Smooth muscle cell (in vitro differentiated cells): ENCODE measurements around the gene ARHGEF37. TPM values are rescaled to one million over a fixed set of nuclear protein-coding genes. Genes with fewer than 3 reads are reported as not detected.
A peak's percentile ranks its signal among the peaks of the same experiment; 100 is the strongest.
"Not testable (repeated sequence)": the region's sequence is repeated elsewhere in the genome, so short reads cannot be mapped to it uniquely, and the experiment has no call there.

Experiments used
- DNase-seq: peaks from one replicate; lab custom pipeline; 2025; ENCODE audit not compliant: unreplicated experiment; lab: John Stamatoyannopoulos, UW
- H2AFZ ChIP-seq: fragments of 200-600 bp; sonication (generic); 2 replicates; pipeline ENCODE4 v1.6.0; 2016; ENCODE audit warnings: antibody characterized with exemption, low read depth, mild to moderate bottlenecking
- H3F3A ChIP-seq: fragments of 200-600 bp; sonication (generic); 2 replicates; pipeline ENCODE4 v1.6.0; 2017; ENCODE audit warnings: antibody characterized with exemption, low read depth
- H3K27ac ChIP-seq: fragments of 200-600 bp; sonication (generic); 2 replicates; pipeline ENCODE4 v1.5.1; 2016; ENCODE audit warnings: low read depth, mild to moderate bottlenecking
- H3K27me3 ChIP-seq: fragments of 200-600 bp; sonication (generic); 2 replicates; pipeline ENCODE4 v1.6.1; 2016; ENCODE audit warnings: low read depth, mild to moderate bottlenecking
- H3K36me3 ChIP-seq: fragments of 200-600 bp; sonication (generic); 2 replicates; pipeline ENCODE4 v1.5.1; 2016; ENCODE audit warnings: low read depth
- H3K4me1 ChIP-seq: fragments of 200-600 bp; sonication (generic); 2 replicates; pipeline ENCODE4 v1.5.1; 2016; ENCODE audit warnings: low read depth
- H3K4me2 ChIP-seq: fragments of 200-600 bp; sonication (generic); 2 replicates; pipeline ENCODE4 v1.6.0; 2016; ENCODE audit warnings: mild to moderate bottlenecking
- H3K4me3 ChIP-seq: fragments of 200-600 bp; sonication (generic); 2 replicates; pipeline ENCODE4 v1.5.1; 2016; ENCODE audit warnings: mild to moderate bottlenecking
- H3K79me2 ChIP-seq: fragments of 200-600 bp; sonication (generic); 2 replicates; pipeline ENCODE4 v1.6.0; 2016; ENCODE audit warnings: low read depth, mild to moderate bottlenecking
- H3K9ac ChIP-seq: fragments of 200-600 bp; sonication (generic); 2 replicates; pipeline ENCODE4 v1.6.0; 2016; ENCODE audit warnings: low read depth
- H3K9me3 ChIP-seq: fragments of 200-600 bp; sonication (generic); replicated peaks from 2 replicates; pipeline ENCODE4 v1.5.1; 2016; ENCODE audit warnings: low read depth
- H4K20me1 ChIP-seq: fragments of 200-600 bp; sonication (generic); 2 replicates; pipeline ENCODE4 v1.6.0; 2016; ENCODE audit warnings: low read depth
- CTCF ChIP-seq: fragments of 200-600 bp; sonication (generic); IDR thresholded peaks from 2 replicates; pipeline ENCODE4 v1.5.1; 2017; ENCODE audit warnings: borderline replicate concordance, mild to moderate bottlenecking, antibody characterized with exemption; ENCODE audit not compliant: insufficient read depth, poor library complexity, severe bottlenecking
- WGBS: methylation state at CpG from one replicate; pipeline ENCODE4 v1.1.7; 2016; ENCODE audit warnings: low lambda C conversion rate; 5-methylcytosine and 5-hydroxymethylcytosine counted together
- polyA plus RNA-seq: library from polyadenylated mRNA; unstranded; fragments of >200 nt; fragmentation: Nextera tagmentation; extraction: Ambion mirVana; gene quantifications from 2 replicates; pipeline ENCODE4 v1.2.1, GENCODE V29; 2016
- total RNA-seq: library from RNA; depleted of rRNA; stranded (reverse); fragments of >200 nt; gene quantifications from 2 replicates; pipeline ENCODE4 v1.2.3, GENCODE V29; 2014

Gene ARHGEF37
- total and polyA plus RNA-seq, 2 experiments from 2014 or later = 0.70 to 1.4 TPM

GRCh38 chr5:149564542-149565140, 16.7 kb upstream of the ARHGEF37 start:
- DNase-seq, H3K36me3 ChIP-seq, H2AFZ ChIP-seq, H4K20me1 ChIP-seq, H3K27me3 ChIP-seq, H3K79me2 ChIP-seq, H3K4me3 ChIP-seq, H3K9me3 ChIP-seq, H3K9ac ChIP-seq: not testable (repeated sequence)
- H3K27ac ChIP-seq = peak overlapping the region; percentile 96
- H3F3A ChIP-seq = peaks cover 33% of the 10 kb centered on the region
- H3K4me1 ChIP-seq = peaks cover 21% of the 10 kb centered on the region
- peak; percentile 57 for TF ChIP-seq CTCF
- 56% methylated on average over 15 of the region's 15 CpGs for WGBS
- peak overlapping the region; percentile 64 for H3K4me2 ChIP-seq

- H3K4me2 ChIP-seq = no peak overlapping the region
- H4K20me1 ChIP-seq = no peaks in the 10 kb centered on the region
- no peak overlapping the region for H2AFZ ChIP-seq
- peaks cover 17% of the 10 kb centered on the region for H3F3A ChIP-seq
- no peaks in the 10 kb centered on the region for H3K36me3 ChIP-seq
- H3K9me3 ChIP-seq = no peaks in the 10 kb centered on the region
- no peak overlapping the region for H3K9ac ChIP-seq
- peaks cover 10% of the 10 kb centered on the region for H3K4me1 ChIP-seq
- DNase-seq = no peak
- no peak overlapping the region for H3K4me3 ChIP-seq
- H3K79me2 ChIP-seq = no peaks in the 10 kb centered on the region
- WGBS = 97% methylated on average over 1 of the region's 1 CpG
- no peaks in the 10 kb centered on the region for H3K27me3 ChIP-seq
- no peak for TF ChIP-seq CTCF
- no peak overlapping the region for H3K27ac ChIP-seq
Measured at GRCh38 chr5:149567226-149567625, 14.1 kb upstream of the ARHGEF37 start.

GRCh38 chr5:149572170-149572569, 9.1 kb upstream of the ARHGEF37 start:
- no peak overlapping the region for H3K27ac ChIP-seq
- TF ChIP-seq CTCF = no peak
- no peak for DNase-seq

GRCh38 chr5:149572576-149573231, 8.6 kb upstream of the ARHGEF37 start:
- H3K79me2 ChIP-seq = no peaks in the 10 kb centered on the region
- H3K4me1 ChIP-seq = peaks cover 6% of the 10 kb centered on the region
- no peak overlapping the region for H3K27ac ChIP-seq
- H3K27me3 ChIP-seq = peaks cover 5% of the 10 kb centered on the region
- WGBS = 91% methylated on average over 4 of the region's 4 CpGs
- no peak overlapping the region for H3K9ac ChIP-seq
- H2AFZ ChIP-seq = no peak overlapping the region
- no peaks in the 10 kb centered on the region for H3K36me3 ChIP-seq
- H4K20me1 ChIP-seq = no peaks in the 10 kb centered on the region
- no peak for DNase-seq
- no peaks in the 10 kb centered on the region for H3K9me3 ChIP-seq
- TF ChIP-seq CTCF = no peak
- H3K4me2 ChIP-seq = no peak overlapping the region
- H3K4me3 ChIP-seq = no peak overlapping the region
- no peaks in the 10 kb centered on the region for H3F3A ChIP-seq

More at GRCh38 chr5:149572170-149572569, 9.1 kb upstream of the ARHGEF37 start:
- Histone ChIP-seq H2AFZ (no peak overlapping the region), H3K27me3 (peaks cover 5% of the 10 kb centered on the region), H3F3A (no peaks in the 10 kb centered on the region), H3K4me3 (no peak overlapping the region), H3K4me1 (peaks cover 6% of the 10 kb centered on the region), H3K9ac (no peak overlapping the region), H4K20me1 (no peaks in the 10 kb centered on the region), H3K36me3 (no peaks in the 10 kb centered on the region), H3K79me2 (no peaks in the 10 kb centered on the region), H3K9me3 (no peaks in the 10 kb centered on the region), H3K4me2 (no peak overlapping the region)
